ENCODE results near the gene RAD51. TPM values are rescaled to one million over a fixed set of nuclear protein-coding genes. Genes with fewer than 3 reads are reported as not detected.

Gene RAD51
- total RNA-seq, 1 experiment from 2014 or later, result 30.3 TPM

GRCh38 chr15:40762919-40763800 lies 68.2 kb downstream of the RAD51 start:
- Histone ChIP-seq H3K27me3 (ENCODE audit: control insufficient read depth, insufficient read depth, low read length) (no peaks in the 10 kb centered on the region), H3K4me1 (ENCODE audit: control insufficient read depth, insufficient read depth, low read length) (peaks cover 34% of the 10 kb centered on the region), H3K27ac (ENCODE audit: low read length) (peak overlapping the region; percentile 88), H3K9me3 (ENCODE audit: control insufficient read depth, insufficient read depth, low read depth, low read length) (no peaks in the 10 kb centered on the region), H3K36me3 (ENCODE audit: control insufficient read depth, insufficient read depth, low read length) (no peaks in the 10 kb centered on the region), H3K4me3 (ENCODE audit: low read depth in 2 of 2, low read length in 2 of 2) (peak overlapping the region; percentile 56 to 77)
- DNase-seq (ENCODE audit: low read depth, low spot score) (no peak), ATAC-seq (peak; percentile 40)
- CTCF ChIA-PET, result interaction anchor here (1.2 to 1.7 kb wide), 2 partner anchors 17 to 129 kb away, joined by 4 to 5 read pairs; no protein-coding TSS in a partner anchor
- in situ Hi-C loops (cut with HindIII; ENCODE audit: low pct_unique_long_range_greater_than_20kb, low sequenced_read_pairs), result no loop called here
- BruUV-seq (replicated peaks), result no TSS peak
- TF ChIP-seq CTCF (IDR thresholded peaks at IDR 0.05), result no peak
- TF ChIP-seq REST (IDR thresholded peaks at IDR 0.05; ENCODE audit: insufficient read depth in 1 of 2, low read depth in 2 of 2, low read length in 1 of 2), result no peak
- no peak for TF ChIP-seq SIN3A (IDR thresholded peaks at IDR 0.05; ENCODE audit: borderline replicate concordance, insufficient read depth, low read depth, low read length)
- peak; percentile 29; the same call in 1 of the 2 replicates for TF ChIP-seq TCF7L2 (IDR thresholded peaks at IDR 0.05; ENCODE audit: low read depth, low read length)
- intact Hi-C loops (cut with micrococcal nuclease; ENCODE audit: unreplicated experiment), result no loop called here
- POLR2A ChIA-PET, result interaction anchor here (1.0 kb wide), 1 partner anchor 132 kb away, joined by 3 read pairs; no protein-coding TSS in a partner anchor

GRCh38 chr15:40763801-40764628 lies 69.0 kb downstream of the RAD51 start, which contains the start of gene GCHFR:
Gene GCHFR, plus strand, starts transcription at chr15:40764068. Its CDS starts 113 bp downstream, at chr15:40764181.
- intact Hi-C loops (cut with micrococcal nuclease; ENCODE audit: unreplicated experiment), result no loop called here
- Histone ChIP-seq H3K4me3 (ENCODE audit: low read depth in 2 of 2, low read length in 2 of 2) (peak within 1 kb of the TSS; percentile 56 to 77), H3K27ac (ENCODE audit: low read length) (peak within 1 kb of the TSS; percentile 88), H3K27me3 (ENCODE audit: control insufficient read depth, insufficient read depth, low read length) (no peaks in the 10 kb centered on the region), H3K9me3 (ENCODE audit: control insufficient read depth, insufficient read depth, low read depth, low read length) (no peaks in the 10 kb centered on the region), H3K4me1 (ENCODE audit: control insufficient read depth, insufficient read depth, low read length) (peaks cover 37% of the 10 kb centered on the region), H3K36me3 (ENCODE audit: control insufficient read depth, insufficient read depth, low read length) (no peaks in the 10 kb centered on the region)
- ChIA-PET CTCF (interaction anchor here (1.2 to 1.7 kb wide), 2 partner anchors 17 to 128 kb away, joined by 4 to 5 read pairs; no protein-coding TSS in a partner anchor), POLR2A (interaction anchor here (1.0 kb wide), 1 partner anchor 131 kb away, joined by 3 read pairs; no protein-coding TSS in a partner anchor)
- BruUV-seq (replicated peaks), result no TSS peak
- no peak for DNase-seq (ENCODE audit: low read depth, low spot score)
- TF ChIP-seq TCF7L2 (IDR thresholded peaks at IDR 0.05; ENCODE audit: low read depth, low read length) (peak; percentile 32; the same call in 1 of the 2 replicates), REST (IDR thresholded peaks at IDR 0.05; ENCODE audit: insufficient read depth in 1 of 2, low read depth in 2 of 2, low read length in 1 of 2) (no peak), SIN3A (IDR thresholded peaks at IDR 0.05; ENCODE audit: borderline replicate concordance, insufficient read depth, low read depth, low read length) (no peak; the same call in 1 of the 2 replicates), POLR2AphosphoS5 (IDR thresholded peaks at IDR 0.05; ENCODE audit: low read depth, low read length) (peak; percentile 47; the same call in 1 of the 2 replicates), CTCF (IDR thresholded peaks at IDR 0.05) (no peak)
- in situ Hi-C loops (cut with HindIII; ENCODE audit: low pct_unique_long_range_greater_than_20kb, low sequenced_read_pairs), result no loop called here
- ATAC-seq, result peak; percentile 85
